ENCODE data around the gene KLK2. TPM values are rescaled to one million over a fixed set of nuclear protein-coding genes. Genes with fewer than 3 reads are reported as not detected.

KLK2 gene
- total and polyA plus RNA-seq, 2 of the 8 experiments (the other 6 are each of a cell fraction or from before 2014, with no cell fraction given): 0.20 TPM; not detected in 1

DNA sequence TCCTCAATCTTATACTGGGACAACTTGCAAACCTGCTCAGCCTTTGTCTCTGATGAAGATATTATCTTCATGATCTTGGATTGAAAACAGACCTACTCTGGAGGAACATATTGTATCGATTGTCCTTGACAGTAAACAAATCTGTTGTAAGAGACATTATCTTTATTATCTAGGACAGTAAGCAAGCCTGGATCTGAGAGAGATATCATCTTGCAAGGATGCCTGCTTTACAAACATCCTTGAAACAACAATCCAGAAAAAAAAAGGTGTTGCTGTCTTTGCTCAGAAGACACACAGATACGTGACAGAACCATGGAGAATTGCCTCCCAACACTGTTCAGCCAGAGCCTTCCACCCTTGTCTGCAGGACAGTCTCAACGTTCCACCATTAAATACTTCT lies 22.5 kb upstream of the KLK2 start (continued):
- TF ChIP-seq, protein P1, sequence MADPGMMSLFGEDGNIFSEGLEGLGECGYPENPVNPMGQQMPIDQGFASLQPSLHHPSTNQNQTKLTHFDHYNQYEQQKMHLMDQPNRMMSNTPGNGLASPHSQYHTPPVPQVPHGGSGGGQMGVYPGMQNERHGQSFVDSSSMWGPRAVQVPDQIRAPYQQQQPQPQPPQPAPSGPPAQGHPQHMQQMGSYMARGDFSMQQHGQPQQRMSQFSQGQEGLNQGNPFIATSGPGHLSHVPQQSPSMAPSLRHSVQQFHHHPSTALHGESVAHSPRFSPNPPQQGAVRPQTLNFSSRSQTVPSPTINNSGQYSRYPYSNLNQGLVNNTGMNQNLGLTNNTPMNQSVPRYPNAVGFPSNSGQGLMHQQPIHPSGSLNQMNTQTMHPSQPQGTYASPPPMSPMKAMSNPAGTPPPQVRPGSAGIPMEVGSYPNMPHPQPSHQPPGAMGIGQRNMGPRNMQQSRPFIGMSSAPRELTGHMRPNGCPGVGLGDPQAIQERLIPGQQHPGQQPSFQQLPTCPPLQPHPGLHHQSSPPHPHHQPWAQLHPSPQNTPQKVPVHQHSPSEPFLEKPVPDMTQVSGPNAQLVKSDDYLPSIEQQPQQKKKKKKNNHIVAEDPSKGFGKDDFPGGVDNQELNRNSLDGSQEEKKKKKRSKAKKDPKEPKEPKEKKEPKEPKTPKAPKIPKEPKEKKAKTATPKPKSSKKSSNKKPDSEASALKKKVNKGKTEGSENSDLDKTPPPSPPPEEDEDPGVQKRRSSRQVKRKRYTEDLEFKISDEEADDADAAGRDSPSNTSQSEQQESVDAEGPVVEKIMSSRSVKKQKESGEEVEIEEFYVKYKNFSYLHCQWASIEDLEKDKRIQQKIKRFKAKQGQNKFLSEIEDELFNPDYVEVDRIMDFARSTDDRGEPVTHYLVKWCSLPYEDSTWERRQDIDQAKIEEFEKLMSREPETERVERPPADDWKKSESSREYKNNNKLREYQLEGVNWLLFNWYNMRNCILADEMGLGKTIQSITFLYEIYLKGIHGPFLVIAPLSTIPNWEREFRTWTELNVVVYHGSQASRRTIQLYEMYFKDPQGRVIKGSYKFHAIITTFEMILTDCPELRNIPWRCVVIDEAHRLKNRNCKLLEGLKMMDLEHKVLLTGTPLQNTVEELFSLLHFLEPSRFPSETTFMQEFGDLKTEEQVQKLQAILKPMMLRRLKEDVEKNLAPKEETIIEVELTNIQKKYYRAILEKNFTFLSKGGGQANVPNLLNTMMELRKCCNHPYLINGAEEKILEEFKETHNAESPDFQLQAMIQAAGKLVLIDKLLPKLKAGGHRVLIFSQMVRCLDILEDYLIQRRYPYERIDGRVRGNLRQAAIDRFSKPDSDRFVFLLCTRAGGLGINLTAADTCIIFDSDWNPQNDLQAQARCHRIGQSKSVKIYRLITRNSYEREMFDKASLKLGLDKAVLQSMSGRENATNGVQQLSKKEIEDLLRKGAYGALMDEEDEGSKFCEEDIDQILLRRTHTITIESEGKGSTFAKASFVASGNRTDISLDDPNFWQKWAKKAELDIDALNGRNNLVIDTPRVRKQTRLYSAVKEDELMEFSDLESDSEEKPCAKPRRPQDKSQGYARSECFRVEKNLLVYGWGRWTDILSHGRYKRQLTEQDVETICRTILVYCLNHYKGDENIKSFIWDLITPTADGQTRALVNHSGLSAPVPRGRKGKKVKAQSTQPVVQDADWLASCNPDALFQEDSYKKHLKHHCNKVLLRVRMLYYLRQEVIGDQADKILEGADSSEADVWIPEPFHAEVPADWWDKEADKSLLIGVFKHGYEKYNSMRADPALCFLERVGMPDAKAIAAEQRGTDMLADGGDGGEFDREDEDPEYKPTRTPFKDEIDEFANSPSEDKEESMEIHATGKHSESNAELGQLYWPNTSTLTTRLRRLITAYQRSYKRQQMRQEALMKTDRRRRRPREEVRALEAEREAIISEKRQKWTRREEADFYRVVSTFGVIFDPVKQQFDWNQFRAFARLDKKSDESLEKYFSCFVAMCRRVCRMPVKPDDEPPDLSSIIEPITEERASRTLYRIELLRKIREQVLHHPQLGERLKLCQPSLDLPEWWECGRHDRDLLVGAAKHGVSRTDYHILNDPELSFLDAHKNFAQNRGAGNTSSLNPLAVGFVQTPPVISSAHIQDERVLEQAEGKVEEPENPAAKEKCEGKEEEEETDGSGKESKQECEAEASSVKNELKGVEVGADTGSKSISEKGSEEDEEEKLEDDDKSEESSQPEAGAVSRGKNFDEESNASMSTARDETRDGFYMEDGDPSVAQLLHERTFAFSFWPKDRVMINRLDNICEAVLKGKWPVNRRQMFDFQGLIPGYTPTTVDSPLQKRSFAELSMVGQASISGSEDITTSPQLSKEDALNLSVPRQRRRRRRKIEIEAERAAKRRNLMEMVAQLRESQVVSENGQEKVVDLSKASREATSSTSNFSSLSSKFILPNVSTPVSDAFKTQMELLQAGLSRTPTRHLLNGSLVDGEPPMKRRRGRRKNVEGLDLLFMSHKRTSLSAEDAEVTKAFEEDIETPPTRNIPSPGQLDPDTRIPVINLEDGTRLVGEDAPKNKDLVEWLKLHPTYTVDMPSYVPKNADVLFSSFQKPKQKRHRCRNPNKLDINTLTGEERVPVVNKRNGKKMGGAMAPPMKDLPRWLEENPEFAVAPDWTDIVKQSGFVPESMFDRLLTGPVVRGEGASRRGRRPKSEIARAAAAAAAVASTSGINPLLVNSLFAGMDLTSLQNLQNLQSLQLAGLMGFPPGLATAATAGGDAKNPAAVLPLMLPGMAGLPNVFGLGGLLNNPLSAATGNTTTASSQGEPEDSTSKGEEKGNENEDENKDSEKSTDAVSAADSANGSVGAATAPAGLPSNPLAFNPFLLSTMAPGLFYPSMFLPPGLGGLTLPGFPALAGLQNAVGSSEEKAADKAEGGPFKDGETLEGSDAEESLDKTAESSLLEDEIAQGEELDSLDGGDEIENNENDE (IDR thresholded peaks at IDR 0.05; ENCODE audit: insufficient replicate concordance, low read length): no peak
- TF ChIP-seq, protein P2, sequence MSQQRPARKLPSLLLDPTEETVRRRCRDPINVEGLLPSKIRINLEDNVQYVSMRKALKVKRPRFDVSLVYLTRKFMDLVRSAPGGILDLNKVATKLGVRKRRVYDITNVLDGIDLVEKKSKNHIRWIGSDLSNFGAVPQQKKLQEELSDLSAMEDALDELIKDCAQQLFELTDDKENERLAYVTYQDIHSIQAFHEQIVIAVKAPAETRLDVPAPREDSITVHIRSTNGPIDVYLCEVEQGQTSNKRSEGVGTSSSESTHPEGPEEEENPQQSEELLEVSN (IDR thresholded peaks at IDR 0.05): no peak
- TF ChIP-seq KDM5A (IDR thresholded peaks at IDR 0.05; ENCODE audit: low read length): no peak
- TF ChIP-seq POU5F1 (IDR thresholded peaks at IDR 0.05; ENCODE audit: low read depth, low read length): no peak
- no peak for TF ChIP-seq SIN3A (conservative IDR thresholded peaks at IDR 0.05 in 1 of 2, IDR thresholded peaks at IDR 0.05 in 1 of 2; ENCODE audit: low read depth in 1 of 2, low read length in 2 of 2)
- TF ChIP-seq CHD1 (IDR thresholded peaks at IDR 0.05; ENCODE audit: low read depth, low read length): no peak
- TF ChIP-seq CTBP2 (IDR thresholded peaks at IDR 0.05; ENCODE audit: borderline replicate concordance, insufficient read depth, insufficient read length, low read length): no peak
